ENCODE measurements around the gene AQP12B.
"Not testable (repeated sequence)": the region's sequence is repeated elsewhere in the genome, so short reads cannot be mapped to it uniquely, and the experiment has no call there.

GRCh38 chr2:240699835-240700234 lies 17.1 kb upstream of the AQP12B start:
- not testable (repeated sequence) for TF ChIP-seq POLR2AphosphoS5 (IDR thresholded peaks at IDR 0.05); RAD21 (conservative IDR thresholded peaks at IDR 0.05); SMC3 (conservative IDR thresholded peaks at IDR 0.05; ENCODE audit: poor library complexity); TAF1 (IDR thresholded peaks at IDR 0.05; ENCODE audit: low read depth); EP300 (conservative IDR thresholded peaks at IDR 0.05; ENCODE audit: poor library complexity, severe bottlenecking)
- TF ChIP-seq, protein P1, sequence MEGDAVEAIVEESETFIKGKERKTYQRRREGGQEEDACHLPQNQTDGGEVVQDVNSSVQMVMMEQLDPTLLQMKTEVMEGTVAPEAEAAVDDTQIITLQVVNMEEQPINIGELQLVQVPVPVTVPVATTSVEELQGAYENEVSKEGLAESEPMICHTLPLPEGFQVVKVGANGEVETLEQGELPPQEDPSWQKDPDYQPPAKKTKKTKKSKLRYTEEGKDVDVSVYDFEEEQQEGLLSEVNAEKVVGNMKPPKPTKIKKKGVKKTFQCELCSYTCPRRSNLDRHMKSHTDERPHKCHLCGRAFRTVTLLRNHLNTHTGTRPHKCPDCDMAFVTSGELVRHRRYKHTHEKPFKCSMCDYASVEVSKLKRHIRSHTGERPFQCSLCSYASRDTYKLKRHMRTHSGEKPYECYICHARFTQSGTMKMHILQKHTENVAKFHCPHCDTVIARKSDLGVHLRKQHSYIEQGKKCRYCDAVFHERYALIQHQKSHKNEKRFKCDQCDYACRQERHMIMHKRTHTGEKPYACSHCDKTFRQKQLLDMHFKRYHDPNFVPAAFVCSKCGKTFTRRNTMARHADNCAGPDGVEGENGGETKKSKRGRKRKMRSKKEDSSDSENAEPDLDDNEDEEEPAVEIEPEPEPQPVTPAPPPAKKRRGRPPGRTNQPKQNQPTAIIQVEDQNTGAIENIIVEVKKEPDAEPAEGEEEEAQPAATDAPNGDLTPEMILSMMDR (IDR thresholded peaks at IDR 0.05; ENCODE audit: poor library complexity, severe bottlenecking), result not testable (repeated sequence)
- TF ChIP-seq, protein P2, sequence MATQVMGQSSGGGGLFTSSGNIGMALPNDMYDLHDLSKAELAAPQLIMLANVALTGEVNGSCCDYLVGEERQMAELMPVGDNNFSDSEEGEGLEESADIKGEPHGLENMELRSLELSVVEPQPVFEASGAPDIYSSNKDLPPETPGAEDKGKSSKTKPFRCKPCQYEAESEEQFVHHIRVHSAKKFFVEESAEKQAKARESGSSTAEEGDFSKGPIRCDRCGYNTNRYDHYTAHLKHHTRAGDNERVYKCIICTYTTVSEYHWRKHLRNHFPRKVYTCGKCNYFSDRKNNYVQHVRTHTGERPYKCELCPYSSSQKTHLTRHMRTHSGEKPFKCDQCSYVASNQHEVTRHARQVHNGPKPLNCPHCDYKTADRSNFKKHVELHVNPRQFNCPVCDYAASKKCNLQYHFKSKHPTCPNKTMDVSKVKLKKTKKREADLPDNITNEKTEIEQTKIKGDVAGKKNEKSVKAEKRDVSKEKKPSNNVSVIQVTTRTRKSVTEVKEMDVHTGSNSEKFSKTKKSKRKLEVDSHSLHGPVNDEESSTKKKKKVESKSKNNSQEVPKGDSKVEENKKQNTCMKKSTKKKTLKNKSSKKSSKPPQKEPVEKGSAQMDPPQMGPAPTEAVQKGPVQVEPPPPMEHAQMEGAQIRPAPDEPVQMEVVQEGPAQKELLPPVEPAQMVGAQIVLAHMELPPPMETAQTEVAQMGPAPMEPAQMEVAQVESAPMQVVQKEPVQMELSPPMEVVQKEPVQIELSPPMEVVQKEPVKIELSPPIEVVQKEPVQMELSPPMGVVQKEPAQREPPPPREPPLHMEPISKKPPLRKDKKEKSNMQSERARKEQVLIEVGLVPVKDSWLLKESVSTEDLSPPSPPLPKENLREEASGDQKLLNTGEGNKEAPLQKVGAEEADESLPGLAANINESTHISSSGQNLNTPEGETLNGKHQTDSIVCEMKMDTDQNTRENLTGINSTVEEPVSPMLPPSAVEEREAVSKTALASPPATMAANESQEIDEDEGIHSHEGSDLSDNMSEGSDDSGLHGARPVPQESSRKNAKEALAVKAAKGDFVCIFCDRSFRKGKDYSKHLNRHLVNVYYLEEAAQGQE (IDR thresholded peaks at IDR 0.05; ENCODE audit: borderline replicate concordance), result not testable (repeated sequence)
